C4-2B (cell line): ENCODE measurements around the gene TGM1.

Experiments
- CTCF ChIP-seq: fragments of 450-650 bp; conservative IDR thresholded peaks from 2 replicates; pipeline ENCODE4 v1.5.1; 2017; ENCODE audit warnings: mild to moderate bottlenecking
- ZFX ChIP-seq: fragments of 450-650 bp; IDR thresholded peaks from 2 replicates; pipeline ENCODE4 v1.6.1; 2017

- TF ChIP-seq CTCF: no peak
- TF ChIP-seq ZFX: no peak
Observed at GRCh38 chr14:24226473-24226872, 36.5 kb downstream of the TGM1 start.
